ENCODE results near the gene RAMP2.
A peak's percentile ranks its signal among the peaks of the same experiment; 100 is the strongest.

RAMP2 gene

GRCh38 chr17:42774066-42774745 is 13.2 kb downstream of the RAMP2 start:
- H3K27ac Mint-ChIP-seq (ENCODE audit: low read depth), result peak overlapping the region; percentile 100
- DNase-seq (ENCODE audit: low spot score in 2 of 2) (no peak), ATAC-seq (replicated peaks; ENCODE audit: extremely low read depth, poor library complexity, severe bottlenecking) (no peak)
- peaks cover 1% of the 10 kb centered on the region for H3K27me3 Mint-ChIP-seq
- peak overlapping the region; percentile 99 for H3K4me3 Mint-ChIP-seq
- no peaks in the 10 kb centered on the region for H3K9me3 Mint-ChIP-seq
- peaks cover 24% of the 10 kb centered on the region for H3K4me1 Mint-ChIP-seq
- H3K36me3 Mint-ChIP-seq (ENCODE audit: insufficient read depth), result peaks cover 37% of the 10 kb centered on the region

DNA sequence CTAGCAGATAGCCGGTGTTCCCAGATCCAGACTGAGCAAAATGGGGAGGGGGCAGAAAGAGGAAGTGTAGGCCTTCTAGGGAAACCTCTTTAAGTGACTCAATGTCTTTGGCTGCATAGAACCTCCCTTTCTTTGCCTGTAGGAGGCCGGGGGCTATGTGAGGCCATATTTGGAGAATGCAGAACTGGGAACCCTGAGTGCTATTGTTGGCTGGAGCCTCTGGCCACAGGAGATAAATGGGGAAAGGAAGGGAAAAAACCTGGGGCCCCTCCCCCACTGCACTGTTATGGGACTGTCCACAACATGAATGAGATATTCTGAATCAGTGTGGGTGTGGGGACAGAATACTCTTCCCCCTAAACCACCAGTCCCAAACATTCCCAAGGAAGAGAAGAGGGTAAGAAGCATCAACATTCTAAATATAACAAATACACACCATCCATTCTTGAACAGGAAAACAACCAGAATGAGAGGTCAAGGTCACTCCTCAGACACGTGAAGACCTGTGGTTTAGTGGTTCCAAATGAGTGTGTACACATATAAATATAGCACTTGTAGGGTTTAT is 14.6 kb downstream of the RAMP2 start:
- peaks cover 39% of the 10 kb centered on the region for H3K36me3 Mint-ChIP-seq (ENCODE audit: insufficient read depth)
- H3K4me3 Mint-ChIP-seq, result peak overlapping the region; percentile 99
- H3K4me1 Mint-ChIP-seq, result peaks cover 32% of the 10 kb centered on the region
- ATAC-seq (replicated peaks; ENCODE audit: extremely low read depth, poor library complexity, severe bottlenecking) (no peak), DNase-seq (ENCODE audit: low spot score in 2 of 2) (no peak)
- H3K9me3 Mint-ChIP-seq, result no peaks in the 10 kb centered on the region
- H3K27me3 Mint-ChIP-seq, result peaks cover 10% of the 10 kb centered on the region
- H3K27ac Mint-ChIP-seq (ENCODE audit: low read depth), result no peak overlapping the region

- H3K4me1 Mint-ChIP-seq, result peaks cover 28% of the 10 kb centered on the region
Observed at GRCh38 chr17:42778570-42778969, 17.5 kb downstream of the RAMP2 start.

GRCh38 chr17:42779304-42779935 is 18.4 kb downstream of the RAMP2 start:
- Mint-ChIP-seq H3K4me1 (peaks cover 21% of the 10 kb centered on the region), H3K9me3 (no peaks in the 10 kb centered on the region), H3K36me3 (ENCODE audit: insufficient read depth) (peaks cover 33% of the 10 kb centered on the region), H3K27me3 (peaks cover 42% of the 10 kb centered on the region), H3K4me3 (no peak overlapping the region), H3K27ac (ENCODE audit: low read depth) (no peak overlapping the region)
- ATAC-seq (replicated peaks; ENCODE audit: extremely low read depth, poor library complexity, severe bottlenecking) (no peak), DNase-seq (ENCODE audit: low spot score in 2 of 2) (no peak)

More at GRCh38 chr17:42778570-42778969, 17.5 kb downstream of the RAMP2 start:
- DNase-seq (ENCODE audit: low spot score in 2 of 2), result no peak
- Mint-ChIP-seq H3K27ac (ENCODE audit: low read depth) (no peak overlapping the region), H3K27me3 (peaks cover 34% of the 10 kb centered on the region), H3K36me3 (ENCODE audit: insufficient read depth) (peaks cover 38% of the 10 kb centered on the region), H3K4me3 (no peak overlapping the region), H3K9me3 (no peaks in the 10 kb centered on the region)
- no peak for ATAC-seq (replicated peaks; ENCODE audit: extremely low read depth, poor library complexity, severe bottlenecking)

- no peak for ATAC-seq (replicated peaks; ENCODE audit: extremely low read depth, poor library complexity, severe bottlenecking)
- Mint-ChIP-seq H3K27me3 (peaks cover 50% of the 10 kb centered on the region), H3K9me3 (no peaks in the 10 kb centered on the region), H3K4me3 (no peak within 1 kb of the TSS), H3K27ac (ENCODE audit: low read depth) (no peak within 1 kb of the TSS), H3K4me1 (peaks cover 26% of the 10 kb centered on the region), H3K36me3 (ENCODE audit: insufficient read depth) (peaks cover 31% of the 10 kb centered on the region)
- no peak for DNase-seq (ENCODE audit: low spot score in 2 of 2)
Observed at GRCh38 chr17:42779936-42780850, 19.2 kb downstream of the RAMP2 start, which contains the start of gene WNK4. Gene WNK4 (plus strand): TSS chr17:42780610. CDS start chr17:42780699, 89 bp downstream.

GRCh38 chr17:42780851-42781638 is 20.0 kb downstream of the RAMP2 start:
- H3K4me1 Mint-ChIP-seq, result peaks cover 32% of the 10 kb centered on the region
- no peak for ATAC-seq (replicated peaks; ENCODE audit: extremely low read depth, poor library complexity, severe bottlenecking)
- no peaks in the 10 kb centered on the region for H3K9me3 Mint-ChIP-seq
- H3K27me3 Mint-ChIP-seq, result peaks cover 58% of the 10 kb centered on the region
- H3K36me3 Mint-ChIP-seq (ENCODE audit: insufficient read depth), result peaks cover 26% of the 10 kb centered on the region
- H3K4me3 Mint-ChIP-seq, result no peak overlapping the region
- no peak for DNase-seq (ENCODE audit: low spot score in 2 of 2)
- no peak overlapping the region for H3K27ac Mint-ChIP-seq (ENCODE audit: low read depth)

DNA sequence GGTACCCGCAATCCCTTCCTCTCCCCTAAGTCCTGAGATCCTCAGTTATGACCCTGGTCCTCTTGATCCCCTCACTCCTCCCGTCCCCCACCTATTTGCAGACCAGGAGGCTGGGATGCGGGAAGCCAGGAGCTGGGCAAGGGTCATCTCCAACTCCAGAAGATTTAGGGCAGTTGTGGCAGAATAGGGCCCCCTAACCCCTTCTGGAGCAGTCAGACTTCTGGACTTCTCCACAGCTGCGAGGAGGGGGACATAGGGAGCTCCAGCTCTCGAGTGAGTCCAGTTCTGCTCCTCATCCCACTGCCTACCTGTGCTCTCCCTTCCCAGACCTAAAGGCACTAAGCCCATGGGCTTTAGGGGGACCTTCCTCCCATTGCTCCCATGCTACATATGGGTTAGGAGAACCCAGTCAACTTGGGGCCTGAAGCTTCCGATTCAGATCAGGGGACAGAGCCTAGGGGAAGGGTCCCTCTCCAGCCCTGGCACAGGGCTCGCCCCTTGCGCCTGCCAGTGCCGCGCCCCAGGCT is 20.7 kb downstream of the RAMP2 start:
- Mint-ChIP-seq H3K27ac (ENCODE audit: low read depth) (no peak overlapping the region), H3K36me3 (ENCODE audit: insufficient read depth) (peaks cover 20% of the 10 kb centered on the region), H3K9me3 (no peaks in the 10 kb centered on the region), H3K4me1 (peaks cover 32% of the 10 kb centered on the region), H3K27me3 (peaks cover 63% of the 10 kb centered on the region), H3K4me3 (no peak overlapping the region)
- ATAC-seq (replicated peaks; ENCODE audit: extremely low read depth, poor library complexity, severe bottlenecking), result no peak
- DNase-seq (ENCODE audit: low spot score in 2 of 2), result no peak

- peaks cover 15% of the 10 kb centered on the region for H3K36me3 Mint-ChIP-seq (ENCODE audit: insufficient read depth)
- no peaks in the 10 kb centered on the region for H3K9me3 Mint-ChIP-seq
- DNase-seq (ENCODE audit: low spot score in 2 of 2) (no peak), ATAC-seq (replicated peaks; ENCODE audit: extremely low read depth, poor library complexity, severe bottlenecking) (no peak)
- H3K27me3 Mint-ChIP-seq, result peaks cover 70% of the 10 kb centered on the region
- H3K4me1 Mint-ChIP-seq, result peaks cover 32% of the 10 kb centered on the region
- H3K27ac Mint-ChIP-seq (ENCODE audit: low read depth), result no peak overlapping the region
- no peak overlapping the region for H3K4me3 Mint-ChIP-seq
Observed at GRCh38 chr17:42782166-42783061, 21.4 kb downstream of the RAMP2 start.

GRCh38 chr17:42783062-42783790 is 22.2 kb downstream of the RAMP2 start:
- no peak overlapping the region for H3K4me3 Mint-ChIP-seq
- H3K27me3 Mint-ChIP-seq, result peaks cover 78% of the 10 kb centered on the region

DNA sequence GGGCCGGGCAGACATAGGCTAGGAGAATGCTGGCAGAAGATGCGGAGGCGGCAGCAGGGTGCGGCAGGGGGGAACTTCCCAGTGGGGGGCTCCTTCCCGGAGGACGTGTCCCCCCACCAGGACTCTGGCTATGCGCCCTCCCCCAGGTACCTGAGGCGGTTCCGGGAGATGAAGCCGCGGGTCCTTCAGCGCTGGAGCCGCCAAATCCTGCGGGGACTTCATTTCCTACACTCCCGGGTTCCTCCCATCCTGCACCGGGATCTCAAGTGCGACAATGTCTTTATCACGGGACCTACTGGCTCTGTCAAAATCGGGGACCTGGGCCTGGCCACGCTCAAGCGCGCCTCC is 22.7 kb downstream of the RAMP2 start:
- Mint-ChIP-seq H3K4me3 (no peak overlapping the region), H3K27ac (ENCODE audit: low read depth) (no peak overlapping the region), H3K4me1 (peaks cover 32% of the 10 kb centered on the region), H3K9me3 (no peaks in the 10 kb centered on the region), H3K27me3 (peaks cover 83% of the 10 kb centered on the region), H3K36me3 (ENCODE audit: insufficient read depth) (peaks cover 5% of the 10 kb centered on the region)
- ATAC-seq (replicated peaks; ENCODE audit: extremely low read depth, poor library complexity, severe bottlenecking) (no peak), DNase-seq (ENCODE audit: low spot score in 2 of 2) (no peak)

More at GRCh38 chr17:42783062-42783790, 22.2 kb downstream of the RAMP2 start:
- DNase-seq (ENCODE audit: low spot score in 2 of 2) (no peak), ATAC-seq (replicated peaks; ENCODE audit: extremely low read depth, poor library complexity, severe bottlenecking) (no peak)
- H3K36me3 Mint-ChIP-seq (ENCODE audit: insufficient read depth), result peaks cover 11% of the 10 kb centered on the region
- peaks cover 32% of the 10 kb centered on the region for H3K4me1 Mint-ChIP-seq
- peak overlapping the region; percentile 54 for H3K27ac Mint-ChIP-seq (ENCODE audit: low read depth)
- H3K9me3 Mint-ChIP-seq, result no peaks in the 10 kb centered on the region

Measured in central memory CD8-positive, alpha-beta T cell (primary cell).